Osteoblast (primary cell): ENCODE results near the gene IPO13. TPM values are rescaled to one million over a fixed set of nuclear protein-coding genes. Genes with fewer than 3 reads are reported as not detected.

ENCODE experiments used
- DNase-seq: peaks from one replicate; pipeline ENCODE4 v3.0.0; 2011; ENCODE audit warnings: low spot score, mixed read lengths; ENCODE audit not compliant: insufficient read length; ENCODE audit errors: missing footprints
- H2AFZ ChIP-seq: 2 replicates; pipeline ENCODE4 v1.6.0; 2011; ENCODE audit warnings: mild to moderate bottlenecking, low read length
- H3K27ac ChIP-seq: 2 replicates; pipeline ENCODE4 v1.5.1; 2011; ENCODE audit warnings: mild to moderate bottlenecking, low read depth, low read length, moderate library complexity
- H3K27me3 ChIP-seq: 2 replicates; pipeline ENCODE4 v1.6.0; 2012; ENCODE audit warnings: mild to moderate bottlenecking, control low read depth, inconsistent platforms, low read length, moderate library complexity; ENCODE audit not compliant: insufficient read depth
- H3K36me3 ChIP-seq: 2 replicates; pipeline ENCODE4 v1.5.1; 2011; ENCODE audit warnings: mild to moderate bottlenecking, low read length, control low read depth, moderate library complexity; ENCODE audit not compliant: insufficient read depth
- H3K4me1 ChIP-seq: 2 replicates; pipeline ENCODE4 v1.5.1; 2011; ENCODE audit warnings: mild to moderate bottlenecking, low read length, control low read depth, moderate library complexity; ENCODE audit not compliant: insufficient read depth
- H3K4me2 ChIP-seq: 2 replicates; pipeline ENCODE4 v1.6.0; 2011; ENCODE audit warnings: mild to moderate bottlenecking, low read length; ENCODE audit not compliant: insufficient read depth
- H3K4me3 ChIP-seq: fragments of 200-600 bp; sonication (generic); 3 replicates; pipeline ENCODE4 v1.5.1; 2012; ENCODE audit warnings: mild to moderate bottlenecking, low read length, inconsistent platforms; ENCODE audit not compliant: insufficient read depth
- H3K79me2 ChIP-seq: 2 replicates; pipeline ENCODE4 v1.6.0; 2012; ENCODE audit warnings: mild to moderate bottlenecking, low read length, control low read depth, inconsistent platforms; ENCODE audit not compliant: insufficient read depth
- H3K9me3 ChIP-seq: 2 replicates; pipeline ENCODE4 v1.5.1; 2011; ENCODE audit warnings: low read depth, low read length, control low read depth
- H4K20me1 ChIP-seq: 2 replicates; pipeline ENCODE4 v1.6.0; 2012; ENCODE audit warnings: mild to moderate bottlenecking, low read length, control low read depth; ENCODE audit not compliant: insufficient read depth
- total RNA-seq: library from RNA; depleted of rRNA; stranded (reverse); fragments of >200 nt; gene quantifications from 2 replicates; pipeline ENCODE4 v1.2.3, GENCODE V29; 2012
- TF ChIP-seq, protein P1 (sequence below): IDR thresholded peaks from 2 replicates; pipeline ENCODE4 v1.5.1; 2011; ENCODE audit warnings: mild to moderate bottlenecking, low read depth, low read length, moderate library complexity; ENCODE audit errors: extremely low read depth

The IPO13 gene
- total RNA-seq, 1 donor = 20.6 TPM

GRCh38 chr1:43965316-43965715 lies 18.6 kb downstream of the IPO13 start:
- Histone ChIP-seq H3K4me1 (peaks cover 2% of the 10 kb centered on the region), H4K20me1 (peaks cover 6% of the 10 kb centered on the region), H3K36me3 (peaks cover 31% of the 10 kb centered on the region), H3K79me2 (peaks cover 4% of the 10 kb centered on the region), H3K9me3 (no peaks in the 10 kb centered on the region), H2AFZ (no peak overlapping the region), H3K4me2 (no peak overlapping the region), H3K4me3 (no peak overlapping the region), H3K27me3 (no peaks in the 10 kb centered on the region), H3K27ac (no peak overlapping the region)
- no peak for DNase-seq
- TF ChIP-seq, protein P1, sequence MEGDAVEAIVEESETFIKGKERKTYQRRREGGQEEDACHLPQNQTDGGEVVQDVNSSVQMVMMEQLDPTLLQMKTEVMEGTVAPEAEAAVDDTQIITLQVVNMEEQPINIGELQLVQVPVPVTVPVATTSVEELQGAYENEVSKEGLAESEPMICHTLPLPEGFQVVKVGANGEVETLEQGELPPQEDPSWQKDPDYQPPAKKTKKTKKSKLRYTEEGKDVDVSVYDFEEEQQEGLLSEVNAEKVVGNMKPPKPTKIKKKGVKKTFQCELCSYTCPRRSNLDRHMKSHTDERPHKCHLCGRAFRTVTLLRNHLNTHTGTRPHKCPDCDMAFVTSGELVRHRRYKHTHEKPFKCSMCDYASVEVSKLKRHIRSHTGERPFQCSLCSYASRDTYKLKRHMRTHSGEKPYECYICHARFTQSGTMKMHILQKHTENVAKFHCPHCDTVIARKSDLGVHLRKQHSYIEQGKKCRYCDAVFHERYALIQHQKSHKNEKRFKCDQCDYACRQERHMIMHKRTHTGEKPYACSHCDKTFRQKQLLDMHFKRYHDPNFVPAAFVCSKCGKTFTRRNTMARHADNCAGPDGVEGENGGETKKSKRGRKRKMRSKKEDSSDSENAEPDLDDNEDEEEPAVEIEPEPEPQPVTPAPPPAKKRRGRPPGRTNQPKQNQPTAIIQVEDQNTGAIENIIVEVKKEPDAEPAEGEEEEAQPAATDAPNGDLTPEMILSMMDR = no peak

DNA sequence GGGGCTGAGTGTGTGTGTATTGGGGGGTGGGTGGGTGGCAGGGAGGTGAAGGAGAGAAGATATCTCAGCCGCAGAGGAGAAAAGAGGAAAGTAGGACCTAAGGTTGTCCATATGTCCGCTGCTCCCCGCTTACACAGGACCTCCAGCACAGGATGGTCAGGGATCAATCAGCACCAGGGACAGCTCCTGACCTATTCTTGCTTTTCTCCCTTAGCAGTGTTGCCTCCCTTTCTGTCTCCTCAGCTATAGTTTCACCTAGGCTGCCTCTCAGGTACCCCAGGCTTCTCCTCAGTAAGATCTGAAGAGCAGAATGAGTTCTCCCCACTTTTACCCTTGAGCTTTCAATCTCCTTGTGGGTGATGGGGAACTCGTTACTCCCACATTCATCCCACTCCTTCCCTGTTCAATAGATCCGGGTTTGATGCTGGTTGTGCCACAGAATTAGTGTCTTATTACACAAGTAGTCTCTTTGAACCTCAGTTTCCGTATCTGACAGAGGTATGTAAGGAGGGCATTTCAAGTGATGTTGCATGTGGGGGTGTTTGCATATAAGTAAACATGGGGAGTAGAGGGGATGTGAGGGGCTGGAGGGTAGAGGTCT lies 21.7 kb downstream of the IPO13 start:
- TF ChIP-seq, protein P1 = no peak
- Histone ChIP-seq H3K4me3 (no peak overlapping the region), H3K4me1 (peaks cover 8% of the 10 kb centered on the region), H3K79me2 (peaks cover 19% of the 10 kb centered on the region), H2AFZ (no peak overlapping the region), H3K27me3 (no peaks in the 10 kb centered on the region), H3K4me2 (no peak overlapping the region), H3K36me3 (peaks cover 17% of the 10 kb centered on the region), H4K20me1 (no peaks in the 10 kb centered on the region), H3K9me3 (no peaks in the 10 kb centered on the region), H3K27ac (no peak overlapping the region)
- DNase-seq = peak; percentile 71

DNA sequence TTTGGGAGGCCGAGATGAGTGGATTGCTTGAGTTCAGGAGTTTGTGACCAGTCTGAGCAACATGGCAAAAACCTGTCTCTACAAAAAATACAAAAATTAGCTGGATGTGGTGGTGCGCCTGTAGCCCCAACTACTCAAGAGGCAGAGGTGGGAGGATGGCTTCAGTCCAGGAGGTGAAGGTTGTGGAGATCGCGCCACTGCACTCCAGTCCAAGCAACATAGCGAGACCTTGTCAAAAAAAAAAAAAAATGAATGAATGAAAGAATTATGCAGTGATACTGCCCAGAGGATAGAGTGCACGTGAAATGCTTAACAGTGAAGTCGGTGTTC lies 22.6 kb downstream of the IPO13 start:
- Histone ChIP-seq H3K4me2 (peak overlapping the region; percentile 69), H4K20me1 (no peaks in the 10 kb centered on the region), H3K36me3 (peaks cover 17% of the 10 kb centered on the region), H2AFZ (no peak overlapping the region), H3K4me3 (peak overlapping the region; percentile 99), H3K9me3 (no peaks in the 10 kb centered on the region), H3K79me2 (peaks cover 19% of the 10 kb centered on the region), H3K27me3 (no peaks in the 10 kb centered on the region), H3K4me1 (peaks cover 12% of the 10 kb centered on the region), H3K27ac (no peak overlapping the region)
- no peak for DNase-seq
- TF ChIP-seq, protein P1 = no peak

GRCh38 chr1:43969746-43970466 lies 23.2 kb downstream of the IPO13 start, which contains the start of gene DPH2:
DPH2 (plus strand) TSS chr1:43970010; CDS start chr1:43970176, 166 bp downstream.
- peak within 1 kb of the TSS; percentile 99 for H3K4me3 ChIP-seq
- H3K79me2 ChIP-seq = peaks cover 21% of the 10 kb centered on the region
- H3K4me2 ChIP-seq = peak within 1 kb of the TSS; percentile 89
- peaks cover 17% of the 10 kb centered on the region for H3K36me3 ChIP-seq
- no peaks in the 10 kb centered on the region for H3K27me3 ChIP-seq
- H4K20me1 ChIP-seq = no peaks in the 10 kb centered on the region
- H3K27ac ChIP-seq = peak within 1 kb of the TSS; percentile 56
- H3K4me1 ChIP-seq = peaks cover 13% of the 10 kb centered on the region
- TF ChIP-seq, protein P1 = peak; percentile 6
- H2AFZ ChIP-seq = peak within 1 kb of the TSS; percentile 95
- peak; percentile 100 for DNase-seq
- no peaks in the 10 kb centered on the region for H3K9me3 ChIP-seq
